Measurements from ENCODE around the gene EDARADD.
"Not testable (repeated sequence)": the region's sequence is repeated elsewhere in the genome, so short reads cannot be mapped to it uniquely, and the experiment has no call there.

The EDARADD gene

DNA sequence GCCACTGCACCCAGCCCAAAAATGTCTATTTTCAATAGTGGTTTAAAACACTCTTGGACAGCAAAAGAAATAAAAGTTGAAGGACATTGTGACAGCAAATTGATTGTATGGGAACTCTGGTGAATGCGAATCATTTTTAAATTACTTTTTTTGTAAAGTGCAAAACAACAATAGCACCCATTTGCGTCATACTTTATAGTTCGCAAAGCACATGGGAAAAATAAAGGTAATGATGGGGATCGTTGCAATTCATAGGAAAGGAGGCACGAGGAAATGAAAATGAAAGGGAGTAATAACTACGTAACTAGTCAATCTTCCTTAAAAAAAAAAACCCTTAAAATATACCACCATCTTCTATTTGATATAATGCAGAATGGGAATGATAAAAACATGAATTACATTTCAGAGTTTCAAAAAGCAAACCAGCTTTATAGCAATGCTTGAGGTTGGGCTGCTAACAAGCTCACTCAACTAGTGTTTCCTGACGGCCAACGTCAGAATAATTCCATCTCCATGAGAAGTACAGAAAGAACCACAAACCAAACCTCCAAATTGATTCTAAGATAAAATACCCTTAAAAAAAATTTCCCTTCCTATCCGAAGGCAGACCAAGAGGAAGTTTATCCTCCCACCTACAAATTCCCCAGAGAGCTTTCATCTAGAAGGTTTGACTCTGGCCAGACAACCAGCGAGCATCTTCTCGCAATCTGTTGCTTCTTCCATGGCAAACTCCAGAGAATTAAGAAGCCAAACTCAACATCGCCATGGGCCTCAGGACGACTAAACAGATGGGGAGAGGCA lies at the start of gene EDARADD:
TSS of gene EDARADD (plus strand) at position 606 of the 801 bp plus-strand sequence. CDS start at position 765, 159 bp downstream.
- no peak for DNase-seq

DNA sequence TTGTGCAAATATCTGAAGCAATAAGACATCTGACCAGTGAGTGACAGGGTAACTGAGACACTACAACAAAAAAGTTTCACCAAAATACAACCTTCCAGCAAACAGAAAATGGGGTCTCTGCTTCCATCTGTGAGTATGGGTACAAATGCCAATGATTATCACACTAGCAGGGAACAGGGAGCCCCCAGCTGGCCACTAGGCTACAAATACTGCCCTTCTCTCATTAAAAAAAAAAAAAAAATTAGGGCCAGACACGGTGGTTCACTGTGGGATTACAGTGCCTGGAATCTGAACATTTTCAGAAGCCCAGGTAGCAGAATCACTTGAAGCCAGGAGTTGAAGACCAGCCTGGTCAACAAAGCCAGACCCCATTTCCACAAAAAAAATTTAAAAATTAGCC lies 48.4 kb upstream of the EDARADD start:
- DNase-seq = no peak

DNA sequence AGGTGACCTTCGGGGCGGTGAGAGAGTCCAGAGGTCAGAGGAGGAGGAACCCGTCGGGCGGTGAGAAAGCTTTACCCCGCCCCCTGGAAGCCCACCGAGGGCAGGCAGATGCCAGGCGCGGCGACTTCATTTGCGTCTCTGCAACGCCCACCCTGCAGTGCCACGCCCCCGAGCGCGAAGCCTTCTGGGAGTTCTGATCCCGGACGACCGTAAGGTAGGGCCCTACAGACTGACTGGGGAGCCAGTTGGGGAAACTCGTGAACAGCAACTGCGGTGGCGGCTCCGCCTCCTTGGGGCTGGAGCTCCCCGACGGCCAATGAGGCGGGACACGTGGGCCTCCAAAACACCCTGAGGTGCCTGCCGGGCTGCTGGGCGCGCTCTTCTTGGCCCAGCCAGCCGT lies 46.0 kb upstream of the EDARADD start:
- no peak for DNase-seq

DNA sequence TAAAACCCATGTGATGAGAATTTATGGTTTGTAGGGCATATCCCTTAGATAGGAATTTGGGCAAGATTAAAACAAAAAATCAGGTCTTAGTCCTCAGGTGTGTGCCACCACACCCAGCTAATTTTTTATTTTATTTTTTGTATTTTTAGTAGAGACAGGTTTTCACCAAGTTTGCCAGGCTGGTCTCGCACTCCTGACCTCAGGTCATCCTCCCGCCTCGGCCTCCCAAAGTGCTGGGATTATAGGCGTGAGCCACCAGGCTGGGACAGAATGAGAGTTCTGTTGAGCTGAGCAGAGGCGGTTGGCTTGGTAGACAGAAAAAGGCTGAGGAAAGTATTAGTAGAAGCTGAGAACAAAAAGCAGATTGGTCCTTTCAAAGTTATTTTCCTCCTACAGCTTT lies 43.8 kb upstream of the EDARADD start:
- DNase-seq = no peak

DNA sequence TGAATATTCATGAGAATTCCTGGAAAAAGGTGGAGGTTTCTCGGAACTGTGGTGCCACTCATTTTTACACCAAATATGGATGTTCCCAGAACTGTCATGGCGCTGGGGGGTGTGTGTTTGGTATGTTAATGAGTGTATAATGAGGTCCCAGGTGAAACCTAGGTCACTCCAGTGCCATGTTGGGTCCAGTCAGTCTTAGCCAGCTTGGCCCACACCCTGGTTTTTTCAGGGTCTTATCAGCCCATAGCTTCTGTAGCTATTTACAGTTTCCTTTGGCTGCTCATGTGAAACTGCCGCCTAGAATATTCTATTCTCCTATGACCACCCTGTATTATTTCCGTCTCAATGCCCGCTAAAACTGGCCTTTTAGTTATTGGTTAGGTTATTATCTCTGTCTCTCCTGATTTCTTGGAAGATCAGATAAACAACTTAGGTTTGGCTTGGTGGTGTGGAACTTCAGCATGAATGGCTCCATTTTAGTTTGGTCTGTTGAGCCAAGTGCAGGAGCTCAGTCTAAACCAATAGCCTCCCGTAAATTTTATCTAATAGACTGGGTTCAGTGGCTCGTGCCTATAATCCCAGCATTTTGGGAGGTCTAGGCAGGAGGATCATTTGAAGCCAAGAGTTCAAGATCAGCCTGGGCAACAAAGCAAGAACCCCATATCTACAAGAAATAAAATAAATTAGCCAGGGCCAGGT lies 42.1 kb upstream of the EDARADD start:
- DNase-seq = no peak

DNA sequence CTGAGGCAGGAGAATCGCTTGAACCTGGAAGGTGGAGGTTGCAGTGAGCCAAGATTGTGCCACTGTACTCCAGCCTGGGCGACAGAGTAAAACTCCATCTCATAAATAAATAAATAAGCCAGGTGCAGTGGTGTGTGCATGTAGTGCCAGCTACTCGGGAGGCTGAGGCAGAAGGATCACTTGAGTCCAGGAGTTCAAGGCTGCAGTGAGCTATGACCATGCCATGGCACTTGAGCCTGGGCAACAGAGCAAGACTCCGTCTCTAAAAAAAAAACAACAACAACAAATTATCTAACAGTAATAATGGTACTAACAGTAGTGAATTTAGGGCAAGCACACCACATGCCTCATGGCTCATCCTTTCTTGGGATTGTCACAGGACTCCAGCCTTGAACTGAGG lies 41.3 kb upstream of the EDARADD start:
- not testable (repeated sequence) for DNase-seq

DNA sequence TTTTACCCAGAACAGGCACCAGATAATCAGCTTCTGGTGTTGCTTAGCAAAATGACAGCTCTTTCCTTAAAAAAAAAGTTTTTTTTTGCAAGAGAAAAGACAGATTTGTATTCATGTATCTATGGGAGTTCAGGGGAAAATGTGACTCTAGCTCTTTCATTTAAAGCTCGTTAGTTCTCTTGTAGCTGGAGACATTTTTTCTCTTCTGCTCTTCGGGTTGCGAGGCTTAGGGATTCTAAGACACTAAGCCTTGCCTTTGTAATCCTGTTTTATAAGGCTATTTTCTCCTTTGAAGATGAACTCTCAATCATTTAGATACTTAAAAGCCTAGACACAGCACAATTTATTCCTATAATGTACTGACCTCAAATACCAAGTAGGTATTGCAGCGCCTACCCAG lies 40.3 kb upstream of the EDARADD start:
- no peak for DNase-seq

DNA sequence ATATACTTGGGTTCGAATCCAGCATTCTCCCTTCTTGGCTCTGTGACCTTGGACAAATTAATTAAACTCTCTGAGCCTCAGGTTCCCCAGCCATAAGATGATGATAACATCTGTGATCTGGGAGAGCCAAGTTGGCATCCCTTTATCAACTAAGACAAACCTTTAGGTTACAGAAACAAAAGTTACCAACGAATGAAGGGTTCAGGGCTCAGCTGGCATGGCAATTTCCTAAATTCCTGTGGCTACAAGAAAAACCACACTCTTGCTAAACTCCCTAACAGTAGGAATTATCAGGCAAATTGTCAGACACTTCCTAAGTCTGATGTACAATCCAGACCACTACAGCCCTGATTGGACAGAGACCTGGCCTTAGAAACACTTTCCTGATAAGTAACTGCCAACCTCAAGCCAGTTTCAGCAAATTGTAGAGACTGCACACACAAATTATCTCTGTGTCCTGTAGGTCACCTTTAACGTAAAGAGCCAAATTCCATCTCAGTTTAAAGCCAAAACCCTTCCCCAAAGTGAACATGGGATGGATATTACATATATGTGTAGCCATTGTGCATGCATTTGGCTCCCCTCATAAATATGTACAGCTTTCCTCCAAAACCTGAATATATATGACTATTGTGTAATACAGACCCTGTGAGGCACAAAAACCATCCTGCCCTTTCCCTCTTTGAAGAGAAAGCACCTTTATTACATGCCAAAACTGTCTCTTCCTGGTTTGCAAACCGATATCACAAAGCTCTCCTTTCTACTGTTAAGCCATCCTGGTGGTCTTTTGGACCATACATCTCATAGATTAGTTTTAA lies 39.5 kb upstream of the EDARADD start:
- DNase-seq = no peak

DNA sequence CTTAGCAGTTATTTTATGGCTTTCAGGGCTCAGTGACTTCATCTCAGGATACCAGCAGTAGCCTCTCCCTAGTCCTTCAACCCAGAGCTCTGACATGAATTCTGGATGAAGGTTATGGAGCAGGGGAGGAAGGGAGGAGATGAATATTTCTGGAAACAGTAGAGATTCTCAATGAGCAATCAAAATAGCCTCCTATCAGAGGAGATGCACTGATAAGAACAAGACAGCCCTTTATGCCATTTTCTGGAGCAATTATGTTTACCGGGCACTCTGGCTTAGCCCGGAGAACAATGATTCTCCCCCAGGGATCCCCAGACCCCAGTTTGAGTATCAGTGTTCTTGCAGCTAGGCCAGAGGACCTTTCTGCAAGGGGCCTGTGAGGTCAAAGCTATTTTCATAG lies 37.9 kb upstream of the EDARADD start:
- no peak for DNase-seq

DNA sequence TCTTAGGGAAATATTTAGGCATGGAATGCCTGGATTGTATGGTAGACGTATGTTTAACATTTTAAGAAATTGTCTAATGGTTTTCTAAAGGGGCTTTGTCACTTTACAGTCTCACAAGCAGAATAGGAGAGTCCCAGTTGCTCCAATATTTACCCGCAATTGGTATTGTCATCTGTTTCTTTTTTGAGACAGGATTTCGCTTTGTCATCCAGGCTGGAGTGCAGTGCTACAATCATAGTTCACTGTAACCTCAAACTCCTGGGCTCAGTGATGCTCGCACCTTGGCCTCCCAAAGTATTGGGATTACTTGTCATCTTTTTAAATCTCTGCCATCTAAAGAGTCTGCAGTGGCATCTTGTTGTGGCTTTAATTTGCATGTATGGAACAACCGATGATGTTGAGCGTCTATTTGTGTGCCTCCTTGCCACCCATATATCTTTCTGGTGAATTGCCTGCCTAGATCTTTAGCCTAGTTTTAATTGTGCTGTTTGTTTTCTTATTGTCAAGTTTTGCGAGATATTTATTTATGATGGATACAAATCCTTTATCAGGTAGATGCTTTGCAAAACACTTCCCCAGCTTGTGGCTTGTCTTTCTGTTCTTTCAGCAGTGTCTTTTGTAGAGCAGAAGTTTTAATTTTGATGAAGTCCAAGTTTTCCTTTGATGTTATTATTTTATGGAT lies 32.0 kb upstream of the EDARADD start:
- DNase-seq = no peak

DNA sequence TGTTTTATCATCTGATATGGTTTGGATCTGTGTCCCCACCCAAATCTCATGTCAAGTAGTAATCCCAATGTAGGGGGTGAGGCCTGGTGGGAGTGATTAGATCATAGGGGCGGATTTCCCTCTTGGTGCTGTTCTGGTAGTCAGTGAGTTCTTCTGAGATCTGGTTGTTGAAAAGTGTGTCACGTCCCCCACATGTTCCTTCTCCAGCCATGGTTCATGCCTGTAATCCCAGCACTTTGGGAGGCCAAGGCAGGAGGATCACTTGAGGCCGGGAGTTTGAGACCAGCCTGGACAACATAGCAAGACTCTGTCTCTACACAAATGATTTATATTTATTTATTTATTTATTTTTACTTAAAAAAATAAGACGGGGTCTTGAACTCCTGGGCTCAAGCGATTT lies 30.8 kb upstream of the EDARADD start:
- DNase-seq = no peak

DNA sequence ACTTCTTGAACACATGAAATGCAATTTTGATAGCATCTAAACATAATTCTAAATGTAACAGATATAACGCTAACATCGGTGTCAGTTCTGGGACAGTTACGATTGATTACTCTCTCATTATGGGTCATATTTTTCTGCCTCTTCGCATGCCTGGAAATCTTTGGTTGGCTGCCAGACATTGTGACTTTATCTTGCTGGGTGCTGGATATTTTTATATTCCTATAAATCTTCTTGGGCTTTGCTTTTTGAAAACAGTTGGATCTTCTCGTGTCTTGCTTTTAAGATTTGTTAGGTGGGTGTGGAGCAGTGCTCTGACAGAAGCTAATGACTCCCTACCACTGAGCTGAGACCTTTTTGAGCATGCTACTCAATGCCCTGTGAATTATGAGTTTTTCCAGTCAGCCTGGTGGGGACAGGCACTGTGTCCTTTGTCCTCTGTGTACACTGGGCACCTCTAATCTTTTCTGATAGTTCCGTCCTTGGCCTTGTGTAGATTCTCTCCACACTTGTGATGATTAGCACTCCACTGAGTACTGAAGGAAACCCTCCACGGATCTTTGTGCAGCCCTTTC lies 28.0 kb upstream of the EDARADD start:
- DNase-seq = no peak

DNA sequence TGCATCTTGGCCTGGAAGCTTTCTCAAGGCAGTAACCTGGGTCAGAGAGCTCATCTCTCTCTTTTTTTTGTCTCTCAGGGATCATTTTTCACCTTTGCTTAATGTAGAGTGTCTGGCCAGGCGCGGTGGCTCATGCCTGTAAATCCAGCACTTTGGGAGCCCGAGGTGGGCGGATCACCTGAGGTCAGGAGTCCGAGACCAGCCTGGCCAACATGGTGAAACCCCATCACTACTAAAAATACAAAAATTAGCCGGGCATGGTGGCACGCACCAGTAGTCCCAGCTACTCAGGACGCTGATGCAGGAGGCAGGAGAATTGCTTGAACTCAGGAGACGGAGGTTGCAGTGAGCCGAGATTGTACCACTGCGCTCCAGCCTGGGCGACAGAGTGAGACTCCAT lies 27.4 kb upstream of the EDARADD start:
- not testable (repeated sequence) for DNase-seq

DNA sequence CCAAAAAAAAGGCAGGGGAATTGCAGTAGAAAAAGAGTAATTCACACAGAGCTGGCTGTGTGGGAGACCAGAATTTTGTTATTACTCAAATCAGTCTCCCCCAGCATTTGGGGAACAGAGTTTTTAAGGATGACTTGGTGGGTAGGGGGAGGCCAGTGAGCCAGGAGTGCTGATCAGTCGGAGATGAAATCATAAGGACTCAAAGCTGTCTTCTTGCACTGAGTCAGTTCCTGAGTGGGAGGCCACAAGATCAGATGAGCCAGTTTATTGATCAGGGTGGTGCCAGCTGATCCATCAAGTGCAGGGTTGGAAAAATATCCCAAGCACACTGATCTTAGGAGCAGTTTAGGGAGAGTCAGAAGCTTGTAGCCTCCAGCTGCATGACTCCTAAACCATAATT lies 23.7 kb upstream of the EDARADD start:
- DNase-seq = no peak

DNA sequence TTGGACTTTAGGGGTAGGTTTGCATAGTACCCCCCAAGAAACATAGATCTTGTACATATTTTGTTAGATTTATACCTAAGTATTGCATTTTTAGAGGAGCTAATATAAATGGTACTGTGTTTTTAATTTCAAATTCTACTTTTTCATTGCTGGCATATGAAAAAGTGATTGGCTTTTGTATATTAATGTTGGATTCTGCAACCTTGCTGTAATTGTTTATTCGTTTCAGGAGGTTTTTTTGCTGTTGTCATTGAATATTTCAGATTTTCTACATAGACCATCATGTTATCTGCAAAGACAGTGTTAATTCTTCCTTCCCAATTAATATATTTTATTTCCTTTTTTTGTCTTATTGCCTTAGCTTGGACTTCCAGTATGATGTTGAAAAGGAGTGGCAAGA lies 23.0 kb upstream of the EDARADD start:
- DNase-seq = no peak

DNA sequence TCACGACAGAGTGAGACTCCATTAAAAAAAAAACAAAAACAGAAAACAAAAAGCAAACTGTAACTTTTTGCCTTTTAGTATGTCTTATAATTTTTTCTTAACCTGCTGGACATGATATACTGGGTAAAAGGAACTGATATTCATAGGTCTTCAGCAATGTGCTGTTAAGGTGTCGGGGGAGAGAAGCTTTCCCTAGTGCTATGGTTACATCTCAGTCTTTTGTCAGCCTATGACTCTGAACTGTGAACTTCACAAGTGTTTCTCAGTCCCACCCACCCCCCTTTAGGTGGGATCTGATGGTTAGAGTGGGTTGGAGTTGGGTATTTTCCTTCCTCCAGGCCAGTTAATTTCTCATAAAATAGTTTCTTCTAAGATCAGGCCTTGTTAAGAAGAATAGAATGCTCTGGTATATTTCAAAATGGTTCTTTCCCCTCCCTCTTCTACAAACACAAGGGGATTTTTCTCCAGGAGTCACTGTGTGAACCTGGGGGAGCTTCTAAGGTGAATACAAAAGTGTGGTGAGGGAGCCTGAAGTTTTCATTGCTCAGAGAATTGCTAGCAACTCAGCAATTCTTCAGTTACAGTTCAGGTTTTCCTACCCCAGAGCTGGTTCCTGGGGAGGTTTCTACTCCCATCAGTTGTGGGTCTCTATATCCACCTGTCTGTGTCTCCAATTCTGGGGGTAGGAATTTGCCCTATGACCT lies 16.1 kb upstream of the EDARADD start:
- no peak for DNase-seq

DNA sequence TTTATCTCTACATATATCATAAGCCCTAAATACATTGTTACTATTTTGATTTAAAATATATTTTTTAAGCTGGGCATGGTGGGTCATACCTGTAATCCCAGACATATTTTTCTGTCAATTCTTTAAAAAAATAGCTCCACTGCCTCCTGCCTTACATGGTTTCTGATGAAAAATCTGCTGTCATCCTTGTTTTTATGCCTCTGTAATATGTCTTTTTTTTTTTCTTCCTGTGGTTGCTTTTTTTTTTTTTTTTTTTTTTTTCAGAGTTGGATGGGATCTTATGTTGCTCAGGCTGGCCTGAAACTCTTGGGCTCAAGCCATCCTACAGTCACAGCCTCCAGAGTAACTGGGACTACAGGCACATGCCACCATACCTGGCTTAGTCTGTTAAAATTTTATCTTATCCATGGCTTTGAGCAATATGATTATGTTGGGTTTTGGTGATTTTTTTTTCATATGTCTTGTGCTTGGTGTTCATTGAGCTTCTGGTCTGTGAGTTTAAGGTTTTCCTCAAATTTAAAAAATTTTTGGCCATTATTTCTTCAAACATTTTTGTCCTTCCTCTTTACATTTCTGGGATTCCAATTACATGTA lies 12.4 kb upstream of the EDARADD start:
- DNase-seq = no peak

DNA sequence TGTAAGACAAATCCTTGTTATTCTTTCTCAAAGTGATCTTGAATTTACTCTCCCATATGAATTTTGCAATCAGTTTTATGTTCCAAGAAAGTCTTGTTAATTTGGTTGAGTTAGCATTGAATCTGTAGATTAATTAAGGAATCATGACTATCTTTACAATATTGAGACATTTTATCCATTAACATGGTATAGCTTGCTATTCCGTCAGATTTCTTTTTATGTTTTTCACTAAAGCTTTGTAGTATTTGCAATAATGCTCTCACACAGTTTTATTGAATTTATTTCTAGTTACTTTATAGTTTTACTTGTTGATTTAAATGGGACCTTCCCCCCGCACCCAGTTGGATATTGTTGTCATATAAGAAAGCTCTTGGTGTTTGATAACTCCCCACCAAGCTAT lies 5.8 kb upstream of the EDARADD start:
- DNase-seq = no peak

DNA sequence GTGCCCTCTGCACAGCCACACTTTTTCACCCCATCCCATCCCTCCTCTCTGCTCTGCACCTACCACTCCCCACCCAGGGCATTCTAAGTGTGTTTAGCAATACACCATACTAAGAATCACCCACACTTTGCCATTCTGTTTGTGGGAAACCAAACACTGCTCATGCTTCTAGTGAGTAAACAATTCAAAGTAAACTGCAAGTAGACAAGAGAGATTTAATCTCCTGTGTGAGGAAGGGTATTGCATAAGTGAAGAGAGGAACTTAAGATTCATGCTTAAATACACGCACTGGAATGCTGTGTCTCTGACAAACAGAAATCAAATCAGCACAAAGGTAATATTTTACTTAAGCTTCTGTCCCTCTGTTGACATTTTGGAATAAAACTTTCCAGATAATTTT lies 4.8 kb upstream of the EDARADD start:
- DNase-seq = no peak

DNA sequence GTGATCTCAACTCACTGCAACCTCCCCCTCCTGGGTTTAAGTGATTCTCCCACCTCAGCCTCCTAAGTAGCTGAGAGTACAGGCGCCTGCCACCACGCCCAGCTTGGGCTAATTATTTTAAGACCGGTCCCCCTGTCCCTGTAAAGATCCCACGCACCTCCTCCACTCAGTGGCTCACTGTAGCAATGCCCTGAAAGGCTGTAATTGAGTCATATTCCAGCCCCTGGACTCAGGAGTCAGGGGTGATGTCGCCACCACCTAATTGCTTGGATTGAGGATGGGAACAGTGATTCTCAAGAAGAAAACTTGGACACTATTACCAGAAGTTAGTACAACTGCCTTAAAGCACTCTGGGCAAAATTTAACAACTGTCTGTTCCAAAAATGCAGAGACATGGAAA lies 3.1 kb upstream of the EDARADD start:
- DNase-seq = no peak

DNA sequence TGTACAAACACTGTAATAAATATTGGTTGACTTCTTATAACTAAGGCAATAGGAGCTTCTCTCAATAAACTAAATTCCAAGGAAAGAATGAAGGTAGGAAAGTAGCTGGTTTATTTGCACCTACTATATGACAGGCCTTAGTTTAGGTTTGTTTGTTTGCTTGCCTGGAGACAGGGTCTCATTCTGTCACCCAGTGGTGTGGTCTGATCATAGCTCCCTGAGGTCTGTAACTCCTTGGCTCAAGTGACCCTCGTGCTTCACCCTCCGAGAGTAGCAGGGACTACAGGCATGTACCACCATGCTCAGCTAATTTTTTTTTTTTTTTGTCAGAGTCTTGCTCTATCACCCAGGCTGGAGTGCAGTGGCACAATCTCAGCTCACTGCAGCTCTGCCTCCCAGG lies 1.9 kb upstream of the EDARADD start:
- no peak for DNase-seq

DNA sequence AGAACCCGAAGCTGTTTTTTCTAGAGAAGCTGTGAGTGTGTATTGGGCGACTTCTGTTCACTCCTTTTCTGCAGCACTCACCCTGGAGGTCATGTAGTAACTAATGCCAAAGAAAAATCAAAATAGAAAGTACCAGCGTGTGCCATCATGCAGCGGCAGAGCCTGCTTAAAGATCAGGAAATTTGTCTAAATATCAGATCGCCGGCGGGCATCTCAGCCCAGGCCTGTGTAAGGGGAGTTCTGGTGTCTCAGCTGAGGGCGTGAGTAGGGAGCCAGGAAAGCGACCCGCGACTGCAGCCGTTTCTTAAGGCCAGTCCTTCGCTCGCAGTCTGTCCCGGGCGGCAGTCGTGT lies 768 bp downstream of the EDARADD start:
- DNase-seq = no peak
